OCI-LY7 (cell line): ENCODE measurements around the gene PIGW.

Experiments used
- EZH2phosphoT487 ChIP-seq: fragments of 200-600 bp; sonication (generic); IDR thresholded peaks from 2 replicates; pipeline ENCODE4 v1.6.1; 2018; ENCODE audit warnings: low read depth, borderline replicate concordance, mild to moderate bottlenecking, mixed run types, antibody characterized with exemption, low read length, moderate library complexity, mixed read lengths
- TF ChIP-seq, protein P1 (sequence below): fragments of 200-600 bp; sonication (generic); conservative IDR thresholded peaks from 2 replicates; pipeline ENCODE4 v1.5.1; 2014; ENCODE audit warnings: mild to moderate bottlenecking, antibody characterized with exemption, low read length, moderate library complexity, mixed read lengths

DNA sequence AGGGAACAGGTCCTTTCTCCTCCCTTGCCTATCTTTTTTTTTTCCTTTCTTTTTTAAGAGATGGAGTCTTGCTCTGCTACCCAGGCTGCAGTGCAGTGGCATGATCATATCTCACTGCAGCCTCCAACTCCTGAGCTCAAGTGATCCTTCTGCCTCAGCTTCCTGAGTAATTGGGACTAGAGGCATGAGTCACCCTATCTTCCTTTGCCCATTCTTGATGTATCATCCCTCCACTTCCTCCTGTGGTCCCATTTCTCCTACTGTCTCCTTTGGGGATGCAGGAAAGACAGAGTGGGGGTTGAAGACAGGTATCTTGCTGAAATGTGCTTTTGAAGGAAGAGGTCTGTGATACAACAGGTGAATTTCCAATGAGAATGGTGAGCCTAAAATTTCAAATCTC is 5.7 kb upstream of the PIGW start:
- TF ChIP-seq, protein P1, sequence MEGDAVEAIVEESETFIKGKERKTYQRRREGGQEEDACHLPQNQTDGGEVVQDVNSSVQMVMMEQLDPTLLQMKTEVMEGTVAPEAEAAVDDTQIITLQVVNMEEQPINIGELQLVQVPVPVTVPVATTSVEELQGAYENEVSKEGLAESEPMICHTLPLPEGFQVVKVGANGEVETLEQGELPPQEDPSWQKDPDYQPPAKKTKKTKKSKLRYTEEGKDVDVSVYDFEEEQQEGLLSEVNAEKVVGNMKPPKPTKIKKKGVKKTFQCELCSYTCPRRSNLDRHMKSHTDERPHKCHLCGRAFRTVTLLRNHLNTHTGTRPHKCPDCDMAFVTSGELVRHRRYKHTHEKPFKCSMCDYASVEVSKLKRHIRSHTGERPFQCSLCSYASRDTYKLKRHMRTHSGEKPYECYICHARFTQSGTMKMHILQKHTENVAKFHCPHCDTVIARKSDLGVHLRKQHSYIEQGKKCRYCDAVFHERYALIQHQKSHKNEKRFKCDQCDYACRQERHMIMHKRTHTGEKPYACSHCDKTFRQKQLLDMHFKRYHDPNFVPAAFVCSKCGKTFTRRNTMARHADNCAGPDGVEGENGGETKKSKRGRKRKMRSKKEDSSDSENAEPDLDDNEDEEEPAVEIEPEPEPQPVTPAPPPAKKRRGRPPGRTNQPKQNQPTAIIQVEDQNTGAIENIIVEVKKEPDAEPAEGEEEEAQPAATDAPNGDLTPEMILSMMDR, result no peak
- no peak for TF ChIP-seq EZH2phosphoT487
